Stimulated activated CD8-positive, alpha-beta memory T cell treated with anti-CD3 and anti-CD28 coated beads, Interleukin-15, amount 100 ng/mL, for 24 hours (primary cell): ENCODE data around the gene TNRC6C.

Experiments used
- DNase-seq: peaks from one replicate; pipeline ENCODE4 v3.0.0-alpha.2; 2020; ENCODE audit warnings: low read depth

TNRC6C gene

GRCh38 chr17:78013683-78014467 is 55.4 kb downstream of the TNRC6C start:
- no peak for DNase-seq

GRCh38 chr17:78014646-78015045 is 56.1 kb downstream of the TNRC6C start:
- no peak for DNase-seq

- no peak for DNase-seq
Observed at GRCh38 chr17:78016852-78017251, 58.3 kb downstream of the TNRC6C start.

- DNase-seq = no peak
Observed at GRCh38 chr17:78019367-78019975, 61.0 kb downstream of the TNRC6C start.

GRCh38 chr17:78019976-78020716 is 61.6 kb downstream of the TNRC6C start:
- DNase-seq = no peak

- DNase-seq = no peak
Observed at GRCh38 chr17:78020717-78021108, 62.2 kb downstream of the TNRC6C start.

GRCh38 chr17:78022425-78022824 is 63.9 kb downstream of the TNRC6C start:
- no peak for DNase-seq

- no peak for DNase-seq
Observed at GRCh38 chr17:78023042-78023441, 64.5 kb downstream of the TNRC6C start.

- no peak for DNase-seq
Observed at GRCh38 chr17:78026381-78026780, 67.9 kb downstream of the TNRC6C start.

GRCh38 chr17:78027121-78027520 is 68.6 kb downstream of the TNRC6C start:
- DNase-seq = no peak

GRCh38 chr17:78029697-78030096 is 71.2 kb downstream of the TNRC6C start:
- no peak for DNase-seq

GRCh38 chr17:78031435-78031834 is 72.9 kb downstream of the TNRC6C start:
- DNase-seq = no peak

GRCh38 chr17:78032166-78032565 is 73.7 kb downstream of the TNRC6C start:
- no peak for DNase-seq

- DNase-seq = no peak
Observed at GRCh38 chr17:78034429-78035091, 76.1 kb downstream of the TNRC6C start.

- no peak for DNase-seq
Observed at GRCh38 chr17:78037280-78037679, 78.8 kb downstream of the TNRC6C start.

- DNase-seq = no peak
Observed at GRCh38 chr17:78038748-78039288, 80.3 kb downstream of the TNRC6C start.

- DNase-seq = no peak
Observed at GRCh38 chr17:78039581-78039980, 81.1 kb downstream of the TNRC6C start.

- no peak for DNase-seq
Observed at GRCh38 chr17:78040440-78041385, 82.2 kb downstream of the TNRC6C start.

- DNase-seq = no peak
Observed at GRCh38 chr17:78041386-78042179, 83.1 kb downstream of the TNRC6C start.

- DNase-seq = no peak
Observed at GRCh38 chr17:78042542-78042941, 84.0 kb downstream of the TNRC6C start.
